ENCODE data around the gene COA8. TPM values are rescaled to one million over a fixed set of nuclear protein-coding genes. Genes with fewer than 3 reads are reported as not detected.

Gene COA8
- total and polyA plus RNA-seq, 9 of the 15 experiments (the other 6 are each of a cell fraction or from before 2014, with no cell fraction given): 5.0 to 35.3 (median 25.7) TPM

DNA sequence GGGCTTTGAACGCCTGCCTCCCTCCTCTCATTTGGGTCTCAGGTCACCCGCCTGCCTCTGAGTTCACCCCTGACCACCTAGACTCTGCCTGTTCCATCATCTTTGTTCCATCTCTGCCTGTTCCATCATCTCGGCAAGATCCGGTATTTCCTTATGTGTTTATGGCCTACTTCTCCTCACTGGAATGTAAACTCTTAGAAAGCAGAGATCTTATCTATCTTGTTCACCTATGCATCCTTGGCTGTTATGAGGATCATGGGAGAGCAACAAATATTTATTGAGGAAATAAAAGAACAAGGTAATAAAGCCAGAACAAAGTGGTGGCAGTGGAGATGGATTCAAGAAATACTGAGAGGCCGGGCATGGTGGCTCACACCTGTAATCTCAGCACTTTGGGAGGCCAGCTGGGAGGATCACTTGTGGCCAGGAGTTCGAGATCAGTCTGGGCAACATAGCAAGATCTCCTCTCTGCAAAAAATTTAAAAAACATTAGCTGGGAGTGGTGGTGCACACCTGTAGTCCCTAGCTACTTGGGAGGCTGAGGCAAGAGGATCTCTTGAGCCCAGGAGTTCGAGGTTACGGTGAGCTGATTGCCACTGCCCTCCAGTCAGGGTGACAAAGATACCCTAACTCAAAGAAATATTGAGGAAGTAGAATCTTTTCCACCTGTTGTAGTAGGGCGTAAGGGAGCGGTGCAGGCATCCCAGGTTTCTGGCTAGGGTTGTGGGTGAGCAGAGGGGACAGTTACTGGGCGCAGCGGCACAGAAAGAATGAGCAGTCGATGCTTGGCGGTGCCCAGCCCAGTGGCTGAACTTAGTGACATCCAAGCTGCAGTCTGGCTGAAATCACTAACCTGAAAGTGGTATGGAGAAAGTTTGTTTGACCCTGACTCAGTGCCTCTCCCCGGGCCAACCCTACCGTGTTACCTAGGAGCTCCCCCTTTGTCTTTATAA is 64.6 kb downstream of the COA8 start:
- no peak for DNase-seq (ENCODE audit: extremely low read depth in 1 of 4, low spot score in 3 of 4)
- no peak for FAIRE-seq
- ChIA-PET CTCF (ENCODE audit: low intra/inter-chr PET ratio) (no interaction called here), POLR2A (no interaction called here)
- Histone ChIP-seq H3K9ac (ENCODE audit: insufficient read depth in 1 of 2, low read depth in 2 of 2, low read length in 2 of 2) (peak overlapping the region; percentile 91 to 95; a peak in 3 of 4 replicates), H3K9me1 (ENCODE audit: control insufficient read depth, insufficient read depth, low read length) (no peaks in the 10 kb centered on the region), H2AFZ (ENCODE audit: low read depth, low read length) (peak overlapping the region; percentile 90), H3K4me2 (ENCODE audit: insufficient read depth, low read length) (peak overlapping the region; percentile 89; the same call in 1 of the 2 replicates), H3K4me3 (no peak overlapping the region), H3K36me3 (ENCODE audit: control insufficient read depth, insufficient read depth, low read length) (peaks cover 4% of the 10 kb centered on the region; the same call in 1 of the 3 replicates), H3K9me3 (replicated peaks; ENCODE audit: control insufficient read depth, insufficient read depth, low read depth, low read length) (no peaks in the 10 kb centered on the region), H3K27me3 (ENCODE audit: control insufficient read depth in 2 of 2, insufficient read depth in 2 of 2, low read length in 2 of 2) (no peaks in the 10 kb centered on the region), H3K27ac (ENCODE audit: extremely low read depth, low read depth, low read length) (peak overlapping the region; percentile 96), H4K20me1 (replicated peaks; ENCODE audit: control insufficient read depth, insufficient read depth, low read length) (peaks cover 6% of the 10 kb centered on the region; the same call in 1 of the 2 replicates), H3K4me1 (replicated peaks in 1 of 2; ENCODE audit: control insufficient read depth in 2 of 2, insufficient read depth in 2 of 2, low read length in 2 of 2) (peaks cover 14 to 33% of the 10 kb centered on the region in 2 experiments; a peak in 4 of 5 replicates), H3K79me2 (ENCODE audit: control insufficient read depth, insufficient read depth, low read length) (peaks cover 34% of the 10 kb centered on the region)
- TF ChIP-seq BCOR (IDR thresholded peaks at IDR 0.05) (peak; percentile 55), PURB (CRISPR knock-in tag; IDR thresholded peaks at IDR 0.05; ENCODE audit: low read depth) (no peak), KLF10 (CRISPR knock-in tag; IDR thresholded peaks at IDR 0.05) (no peak), ZNF695 (CRISPR knock-in tag; IDR thresholded peaks at IDR 0.05) (no peak), RBM25 (IDR thresholded peaks at IDR 0.05; ENCODE audit: low read depth, low read length, severe bottlenecking) (peak; percentile 26), CBX3 (IDR thresholded peaks at IDR 0.05; ENCODE audit: borderline replicate concordance in 1 of 2, low read length in 2 of 2) (0 out of 3 replicates have a peak, but pooled peaks of 1 of the 2 experiments have one; percentile 15)
- TF ChIP-seq, protein P1, sequence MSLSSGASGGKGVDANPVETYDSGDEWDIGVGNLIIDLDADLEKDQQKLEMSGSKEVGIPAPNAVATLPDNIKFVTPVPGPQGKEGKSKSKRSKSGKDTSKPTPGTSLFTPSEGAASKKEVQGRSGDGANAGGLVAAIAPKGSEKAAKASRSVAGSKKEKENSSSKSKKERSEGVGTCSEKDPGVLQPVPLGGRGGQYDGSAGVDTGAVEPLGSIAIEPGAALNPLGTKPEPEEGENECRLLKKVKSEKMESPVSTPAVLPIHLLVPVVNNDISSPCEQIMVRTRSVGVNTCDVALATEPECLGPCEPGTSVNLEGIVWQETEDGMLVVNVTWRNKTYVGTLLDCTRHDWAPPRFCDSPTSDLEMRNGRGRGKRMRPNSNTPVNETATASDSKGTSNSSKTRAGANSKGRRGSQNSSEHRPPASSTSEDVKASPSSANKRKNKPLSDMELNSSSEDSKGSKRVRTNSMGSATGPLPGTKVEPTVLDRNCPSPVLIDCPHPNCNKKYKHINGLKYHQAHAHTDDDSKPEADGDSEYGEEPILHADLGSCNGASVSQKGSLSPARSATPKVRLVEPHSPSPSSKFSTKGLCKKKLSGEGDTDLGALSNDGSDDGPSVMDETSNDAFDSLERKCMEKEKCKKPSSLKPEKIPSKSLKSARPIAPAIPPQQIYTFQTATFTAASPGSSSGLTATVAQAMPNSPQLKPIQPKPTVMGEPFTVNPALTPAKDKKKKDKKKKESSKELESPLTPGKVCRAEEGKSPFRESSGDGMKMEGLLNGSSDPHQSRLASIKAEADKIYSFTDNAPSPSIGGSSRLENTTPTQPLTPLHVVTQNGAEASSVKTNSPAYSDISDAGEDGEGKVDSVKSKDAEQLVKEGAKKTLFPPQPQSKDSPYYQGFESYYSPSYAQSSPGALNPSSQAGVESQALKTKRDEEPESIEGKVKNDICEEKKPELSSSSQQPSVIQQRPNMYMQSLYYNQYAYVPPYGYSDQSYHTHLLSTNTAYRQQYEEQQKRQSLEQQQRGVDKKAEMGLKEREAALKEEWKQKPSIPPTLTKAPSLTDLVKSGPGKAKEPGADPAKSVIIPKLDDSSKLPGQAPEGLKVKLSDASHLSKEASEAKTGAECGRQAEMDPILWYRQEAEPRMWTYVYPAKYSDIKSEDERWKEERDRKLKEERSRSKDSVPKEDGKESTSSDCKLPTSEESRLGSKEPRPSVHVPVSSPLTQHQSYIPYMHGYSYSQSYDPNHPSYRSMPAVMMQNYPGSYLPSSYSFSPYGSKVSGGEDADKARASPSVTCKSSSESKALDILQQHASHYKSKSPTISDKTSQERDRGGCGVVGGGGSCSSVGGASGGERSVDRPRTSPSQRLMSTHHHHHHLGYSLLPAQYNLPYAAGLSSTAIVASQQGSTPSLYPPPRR (CRISPR knock-in tag; IDR thresholded peaks at IDR 0.05; ENCODE audit: borderline replicate concordance): no peak
- no peak for ATAC-seq
- in situ Hi-C loops (cut with MboI): no loop called here
- WGBS (ENCODE audit: insufficient coverage, low coverage, missing lambda C conversion rate): 85% methylated on average over 13 of the region's 16 CpGs
- intact Hi-C loops (cut with micrococcal nuclease): no loop called here
- BruUV-seq (replicated peaks): no TSS peak
